ENCODE measurements around the gene BTNL3. TPM values are rescaled to one million over a fixed set of nuclear protein-coding genes. Genes with fewer than 3 reads are reported as not detected.
A peak's percentile ranks its signal among the peaks of the same experiment; 100 is the strongest.

BTNL3 gene
- total RNA-seq, 1 experiment from 2014 or later = not detected

DNA sequence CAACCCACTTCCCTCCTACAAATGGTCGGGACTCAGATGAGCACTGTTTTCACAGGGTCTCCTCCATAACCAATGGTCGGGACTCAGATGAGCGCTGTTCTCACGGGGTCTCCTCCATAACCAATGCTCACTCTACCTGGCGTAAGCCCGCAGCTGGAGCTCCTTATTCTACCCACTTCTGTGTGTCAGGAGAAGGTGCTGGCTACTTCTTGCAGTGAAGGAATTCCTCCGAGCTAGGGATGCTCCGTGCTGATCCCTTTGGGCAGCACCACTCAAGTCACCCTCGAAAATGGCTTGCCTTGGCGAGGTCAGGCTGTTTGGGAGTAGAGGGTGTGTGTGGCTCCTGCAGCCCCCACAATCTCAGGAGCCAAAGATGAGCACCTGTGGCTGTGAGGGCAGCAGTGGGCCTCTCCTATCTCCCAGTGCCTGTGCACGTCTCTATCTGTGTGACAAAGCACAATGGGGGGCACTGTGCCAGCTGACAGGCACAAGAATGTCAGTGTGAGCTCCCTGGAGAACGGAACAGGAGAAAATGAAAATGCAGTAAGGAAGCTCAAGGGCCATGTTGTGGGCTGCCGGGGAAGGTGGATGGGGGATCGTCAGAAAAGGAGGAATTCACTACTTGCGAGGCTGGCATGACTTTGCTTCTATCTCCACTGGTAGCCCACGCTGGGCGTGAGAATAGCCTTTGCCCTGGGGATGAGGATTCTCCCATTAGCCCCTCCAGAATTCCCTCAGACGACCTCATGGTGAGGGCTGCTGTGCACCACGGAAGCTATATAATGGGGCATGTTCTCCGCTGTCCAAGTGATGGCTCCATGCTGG, 47.6 kb downstream of the BTNL3 start:
- Mint-ChIP-seq H3K9me3 (ENCODE audit: low read depth, unreplicated experiment) (peaks cover 3% of the 10 kb centered on the region), H3K27ac (ENCODE audit: unreplicated experiment) (no peak overlapping the region), H3K36me3 (ENCODE audit: insufficient read depth, unreplicated experiment) (no peaks in the 10 kb centered on the region), H3K4me1 (ENCODE audit: low read depth, unreplicated experiment) (peaks cover 8% of the 10 kb centered on the region), H3K27me3 (ENCODE audit: unreplicated experiment) (no peaks in the 10 kb centered on the region), H3K4me3 (ENCODE audit: low read depth, unreplicated experiment) (no peak overlapping the region)
- BruUV-seq (replicated peaks) = no TSS peak
- no peak for TF ChIP-seq CTCF (IDR thresholded peaks at IDR 0.05; ENCODE audit: unreplicated experiment)
- DNase-seq = peak; percentile 38
- CTCF ChIA-PET = interaction anchor here (0.6 to 0.9 kb wide), 2 partner anchors 51 to 150 kb away, joined by 3 to 5 read pairs; no protein-coding TSS in a partner anchor
- intact Hi-C loops (cut with micrococcal nuclease; ENCODE audit: unreplicated experiment) = loop anchor here (10.0 kb wide), 1 partner anchor 251 kb away; no protein-coding TSS in a partner anchor

DNA sequence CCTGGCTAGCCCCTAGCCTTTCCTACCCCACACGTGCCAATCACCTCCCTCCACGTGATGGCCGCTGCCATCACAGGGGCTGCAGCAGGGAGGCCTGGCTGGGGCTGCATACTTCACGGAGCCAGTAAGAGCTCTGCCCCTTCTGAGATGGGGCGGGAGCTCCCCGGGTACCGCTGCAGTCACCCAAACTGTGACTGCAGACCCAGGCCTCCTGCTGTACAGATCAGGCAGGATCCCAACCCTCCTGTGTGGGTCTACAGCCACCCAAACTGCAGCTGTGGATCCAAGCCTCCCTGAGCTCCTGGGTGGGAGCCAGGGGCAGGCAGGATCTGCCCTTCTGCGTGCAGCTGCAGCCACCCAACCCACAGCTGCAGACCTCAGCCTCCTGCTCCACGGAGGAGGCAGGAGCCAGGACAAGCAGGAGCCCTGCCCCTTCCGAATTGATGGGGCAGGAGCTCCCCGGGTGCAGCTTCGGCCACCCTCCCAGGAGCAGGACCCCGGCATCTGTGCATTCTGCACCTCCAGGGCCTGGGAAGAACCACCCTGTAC, 48.2 kb downstream of the BTNL3 start:
- CTCF ChIA-PET = interaction anchor here (0.6 kb wide), 1 partner anchor 51 kb away, joined by 5 read pairs; no protein-coding TSS in a partner anchor
- BruUV-seq (replicated peaks) = no TSS peak
- no peaks in the 10 kb centered on the region for H3K27me3 Mint-ChIP-seq (ENCODE audit: unreplicated experiment)
- H3K9me3 Mint-ChIP-seq (ENCODE audit: low read depth, unreplicated experiment) = peaks cover 1% of the 10 kb centered on the region
- H3K4me3 Mint-ChIP-seq (ENCODE audit: low read depth, unreplicated experiment) = no peak overlapping the region
- no peak for TF ChIP-seq CTCF (IDR thresholded peaks at IDR 0.05; ENCODE audit: unreplicated experiment)
- no peak overlapping the region for H3K27ac Mint-ChIP-seq (ENCODE audit: unreplicated experiment)
- no peaks in the 10 kb centered on the region for H3K36me3 Mint-ChIP-seq (ENCODE audit: insufficient read depth, unreplicated experiment)
- intact Hi-C loops (cut with micrococcal nuclease; ENCODE audit: unreplicated experiment) = loop anchor here (10.0 kb wide), 1 partner anchor 252 kb away; no protein-coding TSS in a partner anchor
- no peak for DNase-seq
- peaks cover 8% of the 10 kb centered on the region for H3K4me1 Mint-ChIP-seq (ENCODE audit: low read depth, unreplicated experiment)

DNA sequence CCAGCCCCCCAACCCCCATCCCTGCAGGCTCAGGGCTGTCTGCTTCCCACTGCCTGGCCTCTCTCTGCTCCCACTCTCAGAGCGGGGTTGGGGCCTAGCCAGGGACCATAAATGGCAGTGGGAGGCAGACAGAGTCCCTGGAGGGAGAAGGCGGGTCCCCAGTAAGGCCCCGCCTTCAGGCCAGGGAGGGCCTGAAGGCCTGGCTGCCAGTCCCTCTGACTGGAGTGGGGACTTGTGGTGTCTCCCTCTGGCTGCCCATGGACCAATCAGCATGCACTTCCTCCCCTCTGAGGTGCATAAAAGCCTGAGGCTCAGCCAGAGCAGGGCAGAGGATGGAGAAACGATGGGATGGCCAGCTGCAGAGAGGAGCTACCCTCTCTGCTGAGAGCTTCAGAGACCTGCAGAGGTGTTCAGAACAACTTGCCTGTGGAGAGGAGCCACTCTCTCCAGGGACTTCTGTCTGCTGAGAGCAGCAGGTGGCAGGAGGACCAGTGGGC, 48.8 kb downstream of the BTNL3 start:
- Mint-ChIP-seq H3K36me3 (ENCODE audit: insufficient read depth, unreplicated experiment) (no peaks in the 10 kb centered on the region), H3K4me3 (ENCODE audit: low read depth, unreplicated experiment) (no peak overlapping the region), H3K27ac (ENCODE audit: unreplicated experiment) (no peak overlapping the region), H3K4me1 (ENCODE audit: low read depth, unreplicated experiment) (peaks cover 8% of the 10 kb centered on the region), H3K27me3 (ENCODE audit: unreplicated experiment) (no peaks in the 10 kb centered on the region), H3K9me3 (ENCODE audit: low read depth, unreplicated experiment) (no peaks in the 10 kb centered on the region)
- no peak for TF ChIP-seq CTCF (IDR thresholded peaks at IDR 0.05; ENCODE audit: unreplicated experiment)
- intact Hi-C loops (cut with micrococcal nuclease; ENCODE audit: unreplicated experiment) = loop anchor here (10.0 kb wide), 1 partner anchor 253 kb away; no protein-coding TSS in a partner anchor
- DNase-seq = no peak
- BruUV-seq (replicated peaks) = no TSS peak
- CTCF ChIA-PET = no interaction called here

- Mint-ChIP-seq H3K9me3 (ENCODE audit: low read depth, unreplicated experiment) (no peaks in the 10 kb centered on the region), H3K27me3 (ENCODE audit: unreplicated experiment) (no peaks in the 10 kb centered on the region), H3K27ac (ENCODE audit: unreplicated experiment) (no peak overlapping the region), H3K4me1 (ENCODE audit: low read depth, unreplicated experiment) (peaks cover 8% of the 10 kb centered on the region), H3K4me3 (ENCODE audit: low read depth, unreplicated experiment) (no peak overlapping the region), H3K36me3 (ENCODE audit: insufficient read depth, unreplicated experiment) (no peaks in the 10 kb centered on the region)
- TF ChIP-seq CTCF (IDR thresholded peaks at IDR 0.05; ENCODE audit: unreplicated experiment) = no peak
- BruUV-seq (replicated peaks) = no TSS peak
- CTCF ChIA-PET = no interaction called here
- intact Hi-C loops (cut with micrococcal nuclease; ENCODE audit: unreplicated experiment) = loop anchor here (10.0 kb wide), 1 partner anchor 255 kb away; no protein-coding TSS in a partner anchor
- DNase-seq = no peak
Measured at GRCh38 chr5:181039471-181039870, 50.8 kb downstream of the BTNL3 start.
